HAP-1 (cell line): ENCODE results near the gene KRTAP13-3.
A peak's percentile ranks its signal among the peaks of the same experiment; 100 is the strongest.

Source experiments
- DNase-seq, 2 experiments: peaks; one replicate each; pipeline ENCODE4 v3.0.0-alpha.2; 2016 to 2020; ENCODE audit warnings: low spot score in 2 of 2
- H3K27me3 ChIP-seq: fragments of 250-450 bp; sonication (Bioruptor Pico); 2 replicates; pipeline ENCODE4 v1.5.1; 2020; ENCODE audit warnings: low read depth, mild to moderate bottlenecking, moderate library complexity
- H3K36me3 ChIP-seq: fragments of 250-450 bp; sonication (Bioruptor Pico); replicated peaks from 2 replicates; pipeline ENCODE4 v1.5.1; 2020; ENCODE audit warnings: mild to moderate bottlenecking
- H3K4me1 ChIP-seq: fragments of 250-450 bp; sonication (Bioruptor Pico); 2 replicates; pipeline ENCODE4 v1.5.1; 2020; ENCODE audit warnings: mild to moderate bottlenecking
- H3K4me3 ChIP-seq: fragments of 250-450 bp; sonication (Bioruptor Pico); 2 replicates; pipeline ENCODE4 v1.5.1; 2020; ENCODE audit warnings: mild to moderate bottlenecking, moderate library complexity
- H3K9me3 ChIP-seq: fragments of 250-450 bp; sonication (Bioruptor Pico); 2 replicates; pipeline ENCODE4 v1.5.1; 2020; ENCODE audit warnings: mild to moderate bottlenecking, moderate library complexity
- in situ Hi-C: fragments of 300-500 bp; cut with MboI; formaldehyde crosslinking; loops from 3 replicates; pipeline ENCODE4 v1.14.3; 2020; ENCODE audit warnings: low sequenced_read_pairs, inconsistent platforms, mixed read lengths

Gene KRTAP13-3

GRCh38 chr21:30408782-30409494, 16.8 kb downstream of the KRTAP13-3 start:
- Histone ChIP-seq H3K36me3 (no peaks in the 10 kb centered on the region), H3K27me3 (no peaks in the 10 kb centered on the region), H3K9me3 (no peaks in the 10 kb centered on the region; the same call in 1 of the 2 replicates), H3K4me1 (no peaks in the 10 kb centered on the region), H3K4me3 (no peak overlapping the region)
- peak in 1 of 2 experiments; percentile 9 for DNase-seq
- in situ Hi-C loops, result no loop called here

GRCh38 chr21:30395731-30396130, 30.0 kb downstream of the KRTAP13-3 start, which contains the start of gene KRTAP13-1:
Gene KRTAP13-1, plus strand, starts transcription at chr21:30396031. Its CDS starts 56 bp downstream, at chr21:30396087.
- Histone ChIP-seq H3K9me3 (no peaks in the 10 kb centered on the region), H3K36me3 (no peaks in the 10 kb centered on the region), H3K4me1 (no peaks in the 10 kb centered on the region), H3K27me3 (no peaks in the 10 kb centered on the region), H3K4me3 (no peak within 1 kb of the TSS)
- DNase-seq, result no peak
- in situ Hi-C loops, result no loop called here

GRCh38 chr21:30391492-30392025, 34.2 kb downstream of the KRTAP13-3 start:
- Histone ChIP-seq H3K4me1 (no peaks in the 10 kb centered on the region), H3K27me3 (no peaks in the 10 kb centered on the region), H3K4me3 (no peak overlapping the region), H3K36me3 (no peaks in the 10 kb centered on the region), H3K9me3 (no peaks in the 10 kb centered on the region)
- in situ Hi-C loops, result no loop called here
- no peak for DNase-seq

GRCh38 chr21:30382201-30382600, 43.5 kb downstream of the KRTAP13-3 start:
- H3K27me3 ChIP-seq, result no peaks in the 10 kb centered on the region
- no peaks in the 10 kb centered on the region for H3K36me3 ChIP-seq
- no peaks in the 10 kb centered on the region for H3K4me1 ChIP-seq
- H3K4me3 ChIP-seq, result no peak overlapping the region
- no peak for DNase-seq
- H3K9me3 ChIP-seq, result peaks cover 3% of the 10 kb centered on the region; the same call in 1 of the 2 replicates
- in situ Hi-C loops, result no loop called here
